Uterus (tissue), 4 donors: ENCODE results near the gene PLK4. TPM values are rescaled to one million over a fixed set of nuclear protein-coding genes. Genes with fewer than 3 reads are reported as not detected.
"Not testable (repeated sequence)": the region's sequence is repeated elsewhere in the genome, so short reads cannot be mapped to it uniquely, and the experiment has no call there.

Experiments
- DNase-seq, 2 donors: peaks; one replicate each; pipeline ENCODE4 v3.0.0-alpha.2; 2019 to 2020
- H3K27ac ChIP-seq, 2 donors: fragments of 200-600 bp; sonication (generic); 1 replicate in 1 of 2; 2 replicates in 1 of 2; pipeline ENCODE4 v1.5.1; 2016 to 2018
- H3K27me3 ChIP-seq, 2 donors: fragments of 200-600 bp; sonication (generic); one replicate each; pipeline ENCODE4 v1.5.1; 2018 to 2019; ENCODE audit warnings: control low read depth in 1 of 2
- H3K36me3 ChIP-seq, 2 donors: fragments of 200-600 bp; sonication (generic); one replicate each; pipeline ENCODE4 v1.5.1; 2019; ENCODE audit warnings: control low read depth in 1 of 2
- H3K4me1 ChIP-seq, 2 donors: fragments of 200-600 bp; sonication (generic); one replicate each; pipeline ENCODE4 v1.5.1; 2018 to 2019; ENCODE audit warnings: control low read depth in 1 of 2
- H3K4me3 ChIP-seq, 2 donors: fragments of 200-600 bp; sonication (generic); 1 replicate in 1 of 2; 2 replicates in 1 of 2; pipeline ENCODE4 v1.5.1; 2018 to 2019; ENCODE audit warnings: mild to moderate bottlenecking in 1 of 2
- H3K9me3 ChIP-seq, 2 donors: fragments of 200-600 bp; sonication (generic); one replicate each; pipeline ENCODE4 v1.5.1; 2019; ENCODE audit warnings: control low read depth in 1 of 2
- POLR2A ChIP-seq, 2 donors: fragments of 450-650 bp; IDR thresholded peaks; one replicate each; pipeline ENCODE4 v1.6.1; 2016; ENCODE audit warnings: antibody characterized with exemption in 2 of 2, mild to moderate bottlenecking in 1 of 2, moderate library complexity in 1 of 2
- intact Hi-C: fragments of 100-400 bp; cut with DNase I; formaldehyde crosslinking; loops from one replicate; pipeline ENCODE4 v1.15.1; 2023; ENCODE audit warnings: low total_unique reads
- total RNA-seq, 4 donors: library from RNA; depleted of rRNA in 3 of 4; stranded (reverse); fragments of >200 nt in 3 of 4; gene quantifications; one replicate each; pipeline versions ENCODE4 v1.1.0 to v1.2.4, GENCODE V29; 2014 to 2023
- TF ChIP-seq, protein P1 (sequence below), 4 experiments: fragments of 200-600 bp in 2 of 4; fragments of 450-650 bp in 2 of 4; sonication (generic) in 2 of 4; IDR thresholded peaks; one replicate each; pipeline ENCODE4 v1.5.1; 2016 to 2019; ENCODE audit warnings: antibody characterized with exemption in 4 of 4, mild to moderate bottlenecking in 2 of 4, moderate library complexity in 1 of 4
- donor health status: DM: yes; HTN: yes; CAD: no.

PLK4 gene
- total RNA-seq, 4 donors from 2014 or later = 0.77 to 17.7 (median 1.0) TPM; not detected in 1

DNA sequence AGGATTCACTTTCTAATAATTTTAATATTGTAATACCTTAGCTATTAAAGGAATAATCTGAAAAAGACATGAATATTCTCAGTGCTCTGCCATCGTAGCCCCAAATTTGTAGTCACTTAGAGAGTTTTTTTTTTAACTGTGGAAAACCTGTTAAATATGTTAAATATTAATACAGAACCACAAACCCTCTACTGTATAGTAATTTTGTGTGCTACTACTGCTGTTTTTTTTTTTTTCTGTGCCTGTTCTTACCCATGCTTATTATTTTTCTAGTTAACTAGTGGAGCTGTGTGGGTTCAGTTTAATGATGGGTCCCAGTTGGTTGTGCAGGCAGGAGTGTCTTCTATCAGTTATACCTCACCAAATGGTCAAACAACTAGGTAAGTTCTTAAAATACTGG, 15.8 kb downstream of the PLK4 start:
- H3K27ac ChIP-seq = no peak overlapping the region
- H3K36me3 ChIP-seq = no peaks in the 10 kb centered on the region
- intact Hi-C loops = no loop called here
- no peaks in the 10 kb centered on the region for H3K4me1 ChIP-seq
- H3K4me3 ChIP-seq = no peak overlapping the region
- no peak for DNase-seq
- H3K9me3 ChIP-seq = no peaks in the 10 kb centered on the region
- no peaks in the 10 kb centered on the region for H3K27me3 ChIP-seq
- TF ChIP-seq POLR2A (IDR thresholded peaks at IDR 0.05) = no peak
- TF ChIP-seq, protein P1, sequence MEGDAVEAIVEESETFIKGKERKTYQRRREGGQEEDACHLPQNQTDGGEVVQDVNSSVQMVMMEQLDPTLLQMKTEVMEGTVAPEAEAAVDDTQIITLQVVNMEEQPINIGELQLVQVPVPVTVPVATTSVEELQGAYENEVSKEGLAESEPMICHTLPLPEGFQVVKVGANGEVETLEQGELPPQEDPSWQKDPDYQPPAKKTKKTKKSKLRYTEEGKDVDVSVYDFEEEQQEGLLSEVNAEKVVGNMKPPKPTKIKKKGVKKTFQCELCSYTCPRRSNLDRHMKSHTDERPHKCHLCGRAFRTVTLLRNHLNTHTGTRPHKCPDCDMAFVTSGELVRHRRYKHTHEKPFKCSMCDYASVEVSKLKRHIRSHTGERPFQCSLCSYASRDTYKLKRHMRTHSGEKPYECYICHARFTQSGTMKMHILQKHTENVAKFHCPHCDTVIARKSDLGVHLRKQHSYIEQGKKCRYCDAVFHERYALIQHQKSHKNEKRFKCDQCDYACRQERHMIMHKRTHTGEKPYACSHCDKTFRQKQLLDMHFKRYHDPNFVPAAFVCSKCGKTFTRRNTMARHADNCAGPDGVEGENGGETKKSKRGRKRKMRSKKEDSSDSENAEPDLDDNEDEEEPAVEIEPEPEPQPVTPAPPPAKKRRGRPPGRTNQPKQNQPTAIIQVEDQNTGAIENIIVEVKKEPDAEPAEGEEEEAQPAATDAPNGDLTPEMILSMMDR (IDR thresholded peaks at IDR 0.05) = no peak

DNA sequence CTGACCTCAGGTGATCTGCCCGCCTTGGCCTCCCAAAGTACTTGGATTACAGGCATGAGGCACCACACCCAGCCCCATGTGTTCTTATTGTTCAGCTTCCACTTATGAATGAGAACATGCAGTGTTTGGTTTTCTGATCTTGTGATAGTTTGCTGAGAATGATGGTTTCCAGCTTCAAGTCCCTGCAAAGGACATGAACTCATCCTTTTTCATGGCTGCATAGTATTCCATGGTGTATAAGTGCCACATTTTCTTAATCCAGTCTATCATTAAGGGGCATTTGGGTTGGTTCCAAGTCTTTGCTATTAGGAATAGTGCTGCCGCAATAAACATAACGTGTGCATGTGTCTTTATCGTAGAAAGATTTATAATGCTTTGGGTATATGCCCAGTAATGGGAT, 19.0 kb downstream of the PLK4 start:
- DNase-seq, H3K4me3 ChIP-seq, H3K36me3 ChIP-seq, H3K27ac ChIP-seq, H3K4me1 ChIP-seq, H3K27me3 ChIP-seq, H3K9me3 ChIP-seq, intact Hi-C loops: not testable (repeated sequence)

DNA sequence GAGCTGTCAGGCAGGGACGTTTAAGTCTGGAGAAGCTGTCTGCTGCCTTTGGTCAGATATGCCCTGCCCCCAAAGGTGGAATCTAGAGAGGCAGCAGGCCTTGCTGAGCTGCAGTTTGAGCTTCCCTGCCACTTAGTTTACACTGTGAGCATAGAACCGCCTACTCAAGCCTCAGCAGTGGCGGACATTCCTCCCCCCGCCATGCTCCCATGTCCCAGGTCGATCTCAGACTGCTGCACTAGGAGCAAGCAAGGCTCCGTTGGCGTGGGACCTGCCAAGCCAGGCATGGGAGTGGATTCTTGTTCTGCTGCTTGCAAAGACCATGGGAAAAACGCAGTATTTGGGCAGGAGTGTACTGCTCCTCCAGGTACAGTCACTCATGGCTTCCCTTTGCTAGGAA, 24.3 kb downstream of the PLK4 start:
- Histone ChIP-seq H3K4me1 (no peaks in the 10 kb centered on the region), H3K27ac (no peak overlapping the region), H3K36me3 (no peaks in the 10 kb centered on the region), H3K4me3 (no peak overlapping the region), H3K27me3 (no peaks in the 10 kb centered on the region), H3K9me3 (no peaks in the 10 kb centered on the region)
- no peak for TF ChIP-seq POLR2A (IDR thresholded peaks at IDR 0.05)
- TF ChIP-seq, protein P1 (IDR thresholded peaks at IDR 0.05) = no peak
- intact Hi-C loops = no loop called here
- DNase-seq = no peak

DNA sequence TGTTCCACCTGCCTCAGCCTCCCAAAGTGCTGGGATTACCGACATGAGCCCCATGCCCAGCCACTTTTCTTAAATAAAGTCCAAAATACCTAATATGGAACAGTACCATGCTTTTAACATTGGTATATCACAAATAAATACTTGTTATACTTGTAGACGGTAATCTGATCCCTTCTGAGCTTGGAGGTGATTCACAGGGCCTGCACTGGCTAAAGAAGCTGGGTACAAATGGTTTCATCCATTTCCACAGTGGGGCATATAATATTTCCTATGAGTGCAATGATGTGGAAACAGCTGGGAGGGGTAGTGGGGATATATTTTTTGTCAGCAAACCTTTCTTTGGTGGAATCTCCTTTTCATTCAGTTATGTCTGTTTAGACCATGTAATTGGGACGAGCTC, 35.8 kb downstream of the PLK4 start:
- Histone ChIP-seq H3K4me1 (no peaks in the 10 kb centered on the region), H3K4me3 (no peak overlapping the region), H3K9me3 (no peaks in the 10 kb centered on the region), H3K27me3 (no peaks in the 10 kb centered on the region), H3K36me3 (no peaks in the 10 kb centered on the region), H3K27ac (no peak overlapping the region)
- intact Hi-C loops = no loop called here
- DNase-seq = no peak
- TF ChIP-seq, protein P1 (IDR thresholded peaks at IDR 0.05) = no peak
- no peak for TF ChIP-seq POLR2A (IDR thresholded peaks at IDR 0.05)

DNA sequence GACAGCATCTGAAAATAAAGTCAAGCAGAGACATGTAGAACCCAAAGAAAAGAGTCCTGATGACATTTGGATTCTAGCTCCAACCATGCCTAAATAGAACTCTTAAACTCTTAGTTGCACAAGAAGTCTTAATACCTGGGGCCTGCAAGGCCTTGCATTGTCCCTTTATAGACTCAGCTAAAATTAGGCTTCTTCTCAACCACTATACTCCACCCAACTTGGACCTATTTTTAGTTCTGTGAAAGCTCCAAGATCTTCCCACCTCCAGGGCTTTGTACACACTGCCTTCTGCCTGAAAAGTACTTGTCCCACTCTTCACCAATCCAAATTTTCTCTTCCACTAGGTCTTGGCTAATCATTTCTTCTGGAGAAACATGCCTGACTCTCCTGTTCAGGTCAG, 36.5 kb downstream of the PLK4 start:
- Histone ChIP-seq H3K27me3 (no peaks in the 10 kb centered on the region), H3K4me1 (no peaks in the 10 kb centered on the region), H3K4me3 (no peak overlapping the region), H3K36me3 (no peaks in the 10 kb centered on the region), H3K9me3 (no peaks in the 10 kb centered on the region), H3K27ac (no peak overlapping the region)
- intact Hi-C loops = no loop called here
- no peak for DNase-seq
- no peak for TF ChIP-seq POLR2A (IDR thresholded peaks at IDR 0.05)
- TF ChIP-seq, protein P1 (IDR thresholded peaks at IDR 0.05) = no peak

DNA sequence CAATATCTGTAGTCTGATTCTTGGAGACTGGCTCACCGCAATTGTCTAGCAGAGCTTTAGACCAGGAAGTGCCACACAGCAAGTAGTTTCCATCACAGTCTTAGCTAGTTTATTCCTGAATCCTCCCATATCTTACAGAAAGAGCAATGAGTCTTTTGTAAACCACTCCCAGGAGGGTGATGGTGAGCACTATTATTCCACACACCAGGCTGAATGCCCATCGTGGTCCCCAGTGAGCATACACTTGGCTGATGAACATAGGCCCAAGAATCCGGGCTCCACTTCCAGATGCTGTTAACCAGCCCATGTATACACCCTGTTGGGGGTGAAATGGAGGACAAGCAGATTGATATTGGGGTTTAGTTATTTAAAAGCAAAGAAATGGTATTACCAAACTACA, 39.8 kb downstream of the PLK4 start:
- Histone ChIP-seq H3K27me3 (no peaks in the 10 kb centered on the region), H3K36me3 (no peaks in the 10 kb centered on the region), H3K27ac (no peak overlapping the region), H3K9me3 (no peaks in the 10 kb centered on the region), H3K4me1 (no peaks in the 10 kb centered on the region), H3K4me3 (no peak overlapping the region)
- DNase-seq = no peak
- no peak for TF ChIP-seq POLR2A (IDR thresholded peaks at IDR 0.05)
- TF ChIP-seq, protein P1 (IDR thresholded peaks at IDR 0.05) = no peak
- intact Hi-C loops = no loop called here
